ENCODE results near the gene INPP1. TPM values are rescaled to one million over a fixed set of nuclear protein-coding genes. Genes with fewer than 3 reads are reported as not detected.
"Not testable (repeated sequence)": the region's sequence is repeated elsewhere in the genome, so short reads cannot be mapped to it uniquely, and the experiment has no call there.

INPP1 gene
- total RNA-seq, 2 experiments from 2014 or later, result not detected

- H3K79me2 ChIP-seq (ENCODE audit: insufficient read depth, low read depth, low read length), result no peaks in the 10 kb centered on the region
- CTCF ChIA-PET (ENCODE audit: unreplicated experiment), result no interaction called here
- H2AFZ ChIP-seq (ENCODE audit: low read length), result no peak overlapping the region
- H3K4me3 ChIP-seq (ENCODE audit: low read depth, low read length, poor library complexity, severe bottlenecking), result no peak overlapping the region
- TF ChIP-seq, protein P1, sequence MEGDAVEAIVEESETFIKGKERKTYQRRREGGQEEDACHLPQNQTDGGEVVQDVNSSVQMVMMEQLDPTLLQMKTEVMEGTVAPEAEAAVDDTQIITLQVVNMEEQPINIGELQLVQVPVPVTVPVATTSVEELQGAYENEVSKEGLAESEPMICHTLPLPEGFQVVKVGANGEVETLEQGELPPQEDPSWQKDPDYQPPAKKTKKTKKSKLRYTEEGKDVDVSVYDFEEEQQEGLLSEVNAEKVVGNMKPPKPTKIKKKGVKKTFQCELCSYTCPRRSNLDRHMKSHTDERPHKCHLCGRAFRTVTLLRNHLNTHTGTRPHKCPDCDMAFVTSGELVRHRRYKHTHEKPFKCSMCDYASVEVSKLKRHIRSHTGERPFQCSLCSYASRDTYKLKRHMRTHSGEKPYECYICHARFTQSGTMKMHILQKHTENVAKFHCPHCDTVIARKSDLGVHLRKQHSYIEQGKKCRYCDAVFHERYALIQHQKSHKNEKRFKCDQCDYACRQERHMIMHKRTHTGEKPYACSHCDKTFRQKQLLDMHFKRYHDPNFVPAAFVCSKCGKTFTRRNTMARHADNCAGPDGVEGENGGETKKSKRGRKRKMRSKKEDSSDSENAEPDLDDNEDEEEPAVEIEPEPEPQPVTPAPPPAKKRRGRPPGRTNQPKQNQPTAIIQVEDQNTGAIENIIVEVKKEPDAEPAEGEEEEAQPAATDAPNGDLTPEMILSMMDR (conservative IDR thresholded peaks at IDR 0.05; ENCODE audit: low read length), result no peak
- no peak for TF ChIP-seq EZH2phosphoT487 (IDR thresholded peaks at IDR 0.05; ENCODE audit: borderline replicate concordance, low read depth, low read length)
- no peaks in the 10 kb centered on the region for H3K4me1 ChIP-seq (ENCODE audit: insufficient read depth, low read length, poor library complexity, severe bottlenecking)
- H3K4me2 ChIP-seq (ENCODE audit: low read length), result no peak overlapping the region
- H3K36me3 ChIP-seq (ENCODE audit: insufficient read depth, low read length), result peaks cover 3% of the 10 kb centered on the region; the same call in 1 of the 2 replicates
- POLR2A ChIA-PET, result no interaction called here
- no peak overlapping the region for H3K27ac ChIP-seq (ENCODE audit: low read depth, low read length, poor library complexity, severe bottlenecking)
- BruUV-seq (replicated peaks), result no TSS peak
- intact Hi-C loops (cut with micrococcal nuclease; ENCODE audit: unreplicated experiment), result no loop called here
- H4K20me1 ChIP-seq (ENCODE audit: insufficient read depth, low read length), result no peaks in the 10 kb centered on the region
- no peak for DNase-seq (ENCODE audit: low spot score)
- H3K9me2 ChIP-seq (ENCODE audit: insufficient read depth, low read length), result no peaks in the 10 kb centered on the region
- no peaks in the 10 kb centered on the region for H3K9me3 ChIP-seq (ENCODE audit: low read length)
Measured at GRCh38 chr2:190308031-190308430, 35.4 kb upstream of the INPP1 start.

- peaks cover 3% of the 10 kb centered on the region; the same call in 1 of the 2 replicates for H3K36me3 ChIP-seq (ENCODE audit: insufficient read depth, low read length)
- ChIA-PET POLR2A (no interaction called here), CTCF (ENCODE audit: unreplicated experiment) (no interaction called here)
- H3K79me2 ChIP-seq (ENCODE audit: insufficient read depth, low read depth, low read length), result no peaks in the 10 kb centered on the region
- H3K9me2 ChIP-seq (ENCODE audit: insufficient read depth, low read length), result no peaks in the 10 kb centered on the region
- H3K4me2 ChIP-seq (ENCODE audit: low read length), result no peak overlapping the region
- intact Hi-C loops (cut with micrococcal nuclease; ENCODE audit: unreplicated experiment), result no loop called here
- no peak overlapping the region for H3K27ac ChIP-seq (ENCODE audit: low read depth, low read length, poor library complexity, severe bottlenecking)
- no peaks in the 10 kb centered on the region for H4K20me1 ChIP-seq (ENCODE audit: insufficient read depth, low read length)
- peaks cover 5% of the 10 kb centered on the region for H3K4me1 ChIP-seq (ENCODE audit: insufficient read depth, low read length, poor library complexity, severe bottlenecking)
- no peak overlapping the region for H2AFZ ChIP-seq (ENCODE audit: low read length)
- no peak for DNase-seq (ENCODE audit: low spot score)
- no peak for TF ChIP-seq EZH2phosphoT487 (IDR thresholded peaks at IDR 0.05; ENCODE audit: borderline replicate concordance, low read depth, low read length)
- TF ChIP-seq, protein P1 (conservative IDR thresholded peaks at IDR 0.05; ENCODE audit: low read length), result no peak
- no peaks in the 10 kb centered on the region for H3K9me3 ChIP-seq (ENCODE audit: low read length)
- BruUV-seq (replicated peaks), result no TSS peak
- no peak overlapping the region for H3K4me3 ChIP-seq (ENCODE audit: low read depth, low read length, poor library complexity, severe bottlenecking)
Measured at GRCh38 chr2:190311893-190312634, 31.3 kb upstream of the INPP1 start.

DNA sequence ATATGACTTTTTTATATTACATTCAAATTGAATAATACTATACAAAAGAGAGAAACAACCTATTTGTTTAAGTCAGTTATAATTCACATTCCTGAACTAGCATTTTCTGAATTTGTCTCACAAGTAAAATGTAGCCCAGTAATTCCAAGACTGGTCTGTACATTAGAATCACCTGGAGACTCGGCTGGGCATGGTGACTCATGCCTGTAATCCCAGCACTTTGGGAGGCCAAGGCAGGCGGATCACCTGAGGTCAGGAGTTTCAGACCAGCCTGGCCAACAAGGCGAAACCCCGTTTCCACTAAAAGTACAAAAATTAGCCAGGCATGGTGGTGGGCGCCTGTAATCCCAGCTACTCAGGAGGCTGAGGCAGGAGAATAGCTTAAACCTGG lies 30.8 kb upstream of the INPP1 start:
- H3K4me2 ChIP-seq (ENCODE audit: low read length); H3K36me3 ChIP-seq (ENCODE audit: insufficient read depth, low read length); POLR2A ChIA-PET; intact Hi-C loops (cut with micrococcal nuclease; ENCODE audit: unreplicated experiment); BruUV-seq (replicated peaks); H3K4me1 ChIP-seq (ENCODE audit: insufficient read depth, low read length, poor library complexity, severe bottlenecking); H2AFZ ChIP-seq (ENCODE audit: low read length); H3K27ac ChIP-seq (ENCODE audit: low read depth, low read length, poor library complexity, severe bottlenecking); DNase-seq (ENCODE audit: low spot score); H3K4me3 ChIP-seq (ENCODE audit: low read depth, low read length, poor library complexity, severe bottlenecking); H3K9me2 ChIP-seq (ENCODE audit: insufficient read depth, low read length); H4K20me1 ChIP-seq (ENCODE audit: insufficient read depth, low read length); H3K79me2 ChIP-seq (ENCODE audit: insufficient read depth, low read depth, low read length); H3K9me3 ChIP-seq (ENCODE audit: low read length); CTCF ChIA-PET (ENCODE audit: unreplicated experiment): not testable (repeated sequence)

Data from OCI-LY7 (cell line).